HG03439 (cell line): ENCODE results near the gene UBQLN3.

Source experiments
- ATAC-seq: cut with Tn5 transposase; IDR thresholded peaks from one replicate; pipeline ENCODE4 v1.9.1; 2021; ENCODE audit warnings: mild to moderate bottlenecking, moderate library complexity; ENCODE audit not compliant: unreplicated experiment

Gene UBQLN3

DNA sequence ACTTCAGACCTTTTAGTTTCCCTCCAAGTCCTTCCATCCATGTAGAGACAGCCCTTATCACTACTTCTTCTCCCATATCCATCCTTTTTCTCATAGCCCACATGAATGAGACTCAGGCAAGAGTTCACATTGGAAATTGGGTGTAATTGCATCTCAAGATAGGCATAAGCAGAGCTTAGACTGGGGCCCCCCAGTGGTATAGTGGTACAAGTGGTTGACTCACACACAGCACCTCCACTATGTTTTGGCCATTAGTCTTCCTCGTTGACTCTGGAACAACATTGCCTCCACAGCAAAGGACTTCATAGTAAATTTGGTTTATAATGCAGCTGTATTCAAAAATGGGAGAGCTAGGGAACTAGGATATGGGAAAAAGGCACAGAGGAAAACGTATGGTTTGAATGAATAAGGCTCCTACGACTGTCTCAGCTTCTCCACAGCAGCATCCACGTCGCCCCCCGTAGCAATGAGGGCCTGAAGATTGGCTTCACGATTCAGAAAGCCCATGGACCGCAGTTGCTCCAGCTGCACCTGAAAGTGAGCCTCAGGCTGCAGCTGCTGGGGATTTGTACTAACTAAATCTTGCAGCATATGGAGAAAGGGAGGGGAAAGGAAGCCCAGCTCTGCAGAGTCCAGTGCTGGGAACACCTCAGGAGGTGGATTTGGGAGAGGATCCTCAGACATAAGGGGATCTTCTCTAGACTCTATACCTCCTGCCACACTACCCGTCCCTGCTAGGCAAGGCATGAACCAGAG, 2.4 kb downstream of the UBQLN3 start:
- ATAC-seq = no peak

DNA sequence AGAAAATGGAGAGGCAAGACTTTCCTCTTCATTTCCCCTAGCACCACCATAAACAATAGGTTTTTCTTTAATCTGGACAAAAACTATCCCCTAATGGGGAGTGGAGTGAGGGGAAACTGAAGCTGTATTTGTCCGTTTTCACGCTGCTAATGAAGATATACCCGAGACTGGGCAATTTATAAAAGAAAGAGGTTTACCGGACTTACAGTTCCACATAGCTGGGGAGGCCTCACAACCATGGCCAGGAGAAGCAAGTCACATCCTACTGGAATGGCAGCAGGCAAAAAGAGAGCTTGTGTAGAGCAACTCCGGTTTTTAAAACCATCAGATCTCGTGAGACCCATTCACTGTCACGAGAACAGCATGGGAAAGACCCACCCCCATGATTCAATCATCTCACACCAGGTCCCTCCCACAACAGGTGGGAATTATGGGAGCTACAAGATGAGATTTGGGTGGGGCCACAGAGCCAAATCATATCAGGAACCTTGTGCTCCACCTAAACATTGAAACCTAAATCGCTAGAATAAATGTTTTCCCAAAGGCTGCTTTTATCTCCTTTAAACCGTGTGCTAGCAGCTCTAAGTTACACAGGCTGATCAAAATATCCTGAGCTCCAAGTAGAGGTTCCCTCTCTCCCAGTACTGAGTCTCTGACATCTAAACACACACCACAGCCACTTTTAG, 4.3 kb downstream of the UBQLN3 start:
- no peak for ATAC-seq

DNA sequence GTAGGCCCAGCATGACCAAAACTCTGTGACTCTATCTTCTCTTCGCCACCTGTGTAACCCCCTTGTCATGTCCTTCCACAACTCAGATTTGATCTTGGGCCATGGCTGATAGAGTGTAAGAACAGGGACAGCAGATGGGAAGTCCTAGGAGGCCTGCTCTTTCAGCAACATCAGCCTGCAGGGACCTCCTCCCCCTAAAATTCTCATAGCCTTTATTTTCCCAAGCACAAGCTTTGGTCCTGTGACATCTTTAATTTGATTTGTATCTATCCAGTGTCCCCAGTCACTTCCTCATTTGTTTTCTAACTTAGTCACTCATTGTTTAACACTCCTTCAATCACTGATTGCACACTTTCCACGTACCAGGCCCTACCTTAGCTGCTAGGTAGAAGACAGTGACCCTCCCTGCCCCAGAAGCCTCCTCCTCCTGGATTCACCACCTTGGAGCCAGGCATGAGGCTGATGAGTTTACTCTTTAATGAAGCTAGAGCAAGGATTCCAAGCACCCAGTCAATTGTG, 5.3 kb downstream of the UBQLN3 start:
- ATAC-seq = no peak

- ATAC-seq = no peak
Measured at GRCh38 chr11:5500393-5500801, 9.4 kb downstream of the UBQLN3 start.

DNA sequence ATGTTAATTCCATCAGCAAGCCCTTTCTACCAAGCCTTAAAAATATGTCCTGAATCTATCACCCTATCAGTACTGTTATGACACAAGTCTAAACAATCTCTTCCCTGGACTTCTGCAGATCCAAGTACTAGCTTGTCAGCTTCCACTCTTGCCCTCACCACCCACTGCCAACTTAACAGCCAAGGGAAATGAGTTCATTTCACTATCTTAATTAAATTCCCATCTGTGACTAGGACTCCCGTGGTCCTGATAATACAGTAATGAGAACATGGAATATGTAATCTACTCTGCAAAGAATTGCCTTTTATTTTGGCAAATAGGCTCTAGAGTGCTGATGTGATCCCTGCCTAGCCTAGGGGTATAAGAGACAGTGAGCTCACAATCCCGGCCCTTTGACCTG, 10.1 kb downstream of the UBQLN3 start:
- ATAC-seq = no peak

GRCh38 chr11:5489576-5490357, 20.0 kb downstream of the UBQLN3 start:
- ATAC-seq = no peak

- no peak for ATAC-seq
Measured at GRCh38 chr11:5488798-5489399, 20.9 kb downstream of the UBQLN3 start.

GRCh38 chr11:5488385-5488784, 21.4 kb downstream of the UBQLN3 start, which contains the start of gene OR52D1:
OR52D1 (plus strand) TSS chr11:5488685; CDS start chr11:5488707, 22 bp downstream.
- no peak for ATAC-seq

GRCh38 chr11:5486421-5486820, 23.3 kb downstream of the UBQLN3 start:
- ATAC-seq = no peak

DNA sequence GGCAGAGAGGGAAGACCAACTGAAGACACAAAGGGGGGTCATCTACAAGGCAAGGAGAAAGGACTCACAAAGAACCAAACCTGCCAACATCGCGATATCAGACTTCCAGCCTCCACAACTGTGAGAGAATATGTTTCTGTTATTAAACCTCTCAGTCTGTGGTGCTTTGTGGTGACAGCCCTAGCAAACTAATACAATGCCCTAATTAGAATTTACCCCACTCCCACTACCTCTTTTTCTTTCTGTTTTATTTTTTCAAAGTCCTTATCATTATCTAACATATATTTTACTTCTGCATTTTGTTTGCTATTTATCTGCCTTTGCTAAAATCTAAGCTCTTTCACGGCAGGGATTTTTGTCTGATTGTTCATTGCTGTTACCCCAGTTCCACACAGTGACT, 23.8 kb downstream of the UBQLN3 start:
- no peak for ATAC-seq

DNA sequence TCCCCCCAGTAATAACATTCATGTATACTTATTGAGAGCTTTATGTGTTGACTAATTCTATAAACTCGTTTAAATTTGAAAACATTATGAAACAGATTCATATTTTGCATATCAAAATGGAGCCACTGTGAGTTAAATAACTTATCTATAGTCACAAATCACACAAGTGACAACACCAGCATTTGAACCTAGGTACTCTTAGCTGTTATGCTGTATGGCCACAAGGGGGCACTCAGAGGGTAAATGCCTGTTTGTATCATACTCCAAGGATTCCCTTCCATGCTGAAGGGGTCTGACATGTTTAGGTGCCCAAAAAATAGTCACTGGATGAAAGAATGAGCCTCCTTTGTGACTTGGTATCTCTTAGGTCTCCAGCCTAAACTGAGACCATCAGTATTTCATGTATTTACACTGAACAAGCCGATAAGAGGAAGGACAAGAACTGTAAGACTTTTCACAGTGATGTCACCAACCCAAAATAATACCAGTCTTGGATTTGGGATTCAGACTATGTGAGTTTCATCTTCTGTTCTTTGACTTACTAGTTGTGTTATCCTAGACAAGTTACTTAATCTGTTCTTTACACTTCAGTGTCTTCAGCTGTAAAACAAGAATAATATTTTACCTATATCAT, 33.5 kb downstream of the UBQLN3 start:
- ATAC-seq = no peak

- no peak for ATAC-seq
Measured at GRCh38 chr11:5473921-5474320, 35.8 kb downstream of the UBQLN3 start.

DNA sequence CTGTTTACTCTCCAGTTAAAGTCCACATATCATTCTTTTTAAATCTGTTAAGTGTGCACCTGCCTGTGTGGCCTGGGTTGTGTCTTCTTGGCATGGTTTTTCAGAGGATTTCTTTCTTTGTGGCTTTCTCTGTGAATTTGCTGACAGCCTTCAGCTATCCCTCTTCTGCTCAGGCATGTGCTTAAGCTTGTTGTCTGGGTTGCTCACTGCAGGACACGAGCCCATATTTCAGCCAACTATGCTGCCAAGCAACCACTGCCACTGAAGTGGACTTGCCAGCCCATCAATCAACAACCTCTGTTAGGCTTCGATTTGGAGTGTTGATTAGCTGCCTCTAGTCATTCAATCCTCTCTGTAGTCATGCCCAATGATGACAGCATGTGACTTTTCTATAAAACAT, 42.2 kb downstream of the UBQLN3 start:
- ATAC-seq = no peak

DNA sequence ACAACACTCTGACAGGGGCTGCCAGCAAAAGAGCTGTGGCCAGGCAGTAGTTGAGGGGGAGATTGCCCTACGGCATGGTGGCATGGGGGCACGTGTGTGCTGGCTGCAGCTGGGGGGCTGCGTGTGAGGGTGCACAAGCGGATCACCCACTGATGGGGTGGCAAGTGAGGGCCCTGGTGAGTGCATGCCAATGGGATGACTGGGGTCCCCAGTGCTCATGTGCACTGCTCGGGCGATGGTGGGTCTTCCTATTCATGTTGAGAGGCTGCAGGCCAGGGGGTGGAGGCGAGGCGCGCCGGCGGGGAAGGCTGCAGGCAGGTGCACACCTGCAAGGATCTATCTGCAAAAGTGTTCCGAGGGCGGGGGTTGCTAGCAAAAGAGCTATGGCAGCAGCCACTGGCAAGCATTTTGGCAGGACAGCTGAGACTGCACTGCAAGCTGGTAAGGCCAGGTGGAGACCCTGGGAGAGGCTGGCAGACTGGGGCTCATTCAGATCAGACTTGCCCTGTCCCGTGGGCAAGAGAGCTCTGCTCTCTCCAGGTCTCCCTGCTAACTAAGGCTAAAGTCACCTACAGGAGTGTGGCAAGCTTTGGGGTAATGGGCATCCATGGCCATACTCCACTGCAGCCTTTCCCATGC, 48.7 kb downstream of the UBQLN3 start:
- no peak for ATAC-seq
